Esophagus squamous epithelium (tissue), 4 donors: Measurements from ENCODE around the gene PADI2.

Source experiments
- CTCF ChIP-seq, 6 experiments: fragments of 450-650 bp in 4 of 6; fragments of 200-600 bp in 2 of 6; sonication (generic) in 2 of 6; IDR thresholded peaks; one replicate each; pipeline ENCODE4 v1.5.1; 2016 to 2019; ENCODE audit warnings: antibody characterized with exemption in 6 of 6, mild to moderate bottlenecking in 4 of 6, moderate library complexity in 4 of 6
- POLR2A ChIP-seq, 4 donors: fragments of 450-650 bp; IDR thresholded peaks; one replicate each; pipeline ENCODE4 v1.6.1; 2017; ENCODE audit warnings: antibody characterized with exemption in 4 of 4, mild to moderate bottlenecking in 4 of 4, moderate library complexity in 3 of 4

DNA sequence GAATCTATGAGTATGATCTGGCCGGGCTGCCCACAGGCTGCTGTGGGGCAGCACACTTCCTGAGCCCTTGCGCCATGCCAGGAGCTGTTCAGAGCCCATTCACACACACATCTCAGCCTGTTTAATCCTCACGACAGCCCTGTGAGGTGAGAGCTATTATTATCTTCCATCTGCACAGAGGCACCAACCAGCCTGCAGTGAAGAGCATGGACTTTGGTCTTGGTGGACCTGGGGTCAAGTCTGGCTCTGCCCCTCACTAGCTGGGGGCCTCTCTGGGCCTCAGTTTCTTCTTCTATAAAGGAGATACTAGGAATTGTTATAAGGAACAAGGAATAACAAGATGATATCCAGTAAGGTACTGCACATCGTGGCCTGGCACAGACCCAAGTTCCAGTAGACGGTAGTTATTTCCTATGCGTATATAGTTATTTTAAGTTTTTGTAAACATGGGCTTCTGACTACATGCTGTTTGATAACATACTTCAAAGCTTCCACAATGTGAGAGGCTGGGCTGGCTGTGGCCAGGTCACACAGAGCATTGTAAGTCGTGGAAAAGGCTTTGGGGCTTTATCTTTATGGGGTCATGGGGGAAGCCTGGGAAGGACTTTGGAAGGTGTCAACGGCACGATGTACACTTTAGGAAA, 3.4 kb upstream of the PADI2 start:
- TF ChIP-seq POLR2A (IDR thresholded peaks at IDR 0.05) (no peak), CTCF (IDR thresholded peaks at IDR 0.05) (no peak)
